NB4 (cell line): ENCODE results near the gene CDON.

Experiments used
- CTCF ChIP-seq: IDR thresholded peaks from one replicate; pipeline ENCODE4 v1.5.1; 2012; ENCODE audit warnings: low read depth, low read length
- MAX ChIP-seq: IDR thresholded peaks from 2 replicates; pipeline ENCODE4 v1.6.1; 2011; ENCODE audit warnings: low read depth, low read length
- MYC ChIP-seq: IDR thresholded peaks from 2 replicates; pipeline ENCODE4 v1.6.1; 2011; ENCODE audit warnings: low read depth, low read length
- POLR2A ChIP-seq: IDR thresholded peaks from 2 replicates; pipeline ENCODE4 v1.6.1; 2011; ENCODE audit warnings: mild to moderate bottlenecking; ENCODE audit not compliant: insufficient read length; ENCODE audit errors: extremely low read depth

GRCh38 chr11:125998267-125998666 lies 64.4 kb downstream of the CDON start:
- TF ChIP-seq CTCF (no peak), POLR2A (no peak), MAX (no peak), MYC (no peak)
